ENCODE measurements around the gene EP400.

DNA sequence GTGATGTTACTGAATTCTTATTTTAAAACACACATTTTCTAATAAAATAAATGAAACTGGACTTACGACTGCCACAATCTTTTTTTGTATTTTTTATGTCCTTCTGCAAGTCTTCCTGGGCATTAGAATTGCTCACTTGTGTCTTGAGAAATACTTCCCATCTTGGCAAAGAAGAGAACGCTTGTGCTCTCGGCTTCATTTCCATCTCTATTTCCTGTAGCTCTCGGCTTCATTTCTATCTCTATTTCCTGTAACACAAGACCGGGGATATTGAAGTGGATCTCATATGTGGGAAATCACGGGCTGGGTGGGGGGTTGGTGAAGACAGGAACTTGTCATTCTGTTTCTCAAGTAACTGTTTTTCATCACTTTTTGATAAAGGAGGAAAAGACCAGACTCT is 77.9 kb downstream of the EP400 start:
- no peak for TF ChIP-seq U2AF1 (optimal IDR thresholded peaks at IDR 0.05; ENCODE audit: low read depth, low read length)
- TF ChIP-seq CTCF (IDR thresholded peaks at IDR 0.05 in 2 of 3, conservative IDR thresholded peaks at IDR 0.05 in 1 of 3; ENCODE audit: insufficient read depth in 2 of 3, low read depth in 1 of 3, low read length in 3 of 3) = no peak
- TF ChIP-seq, protein P1, sequence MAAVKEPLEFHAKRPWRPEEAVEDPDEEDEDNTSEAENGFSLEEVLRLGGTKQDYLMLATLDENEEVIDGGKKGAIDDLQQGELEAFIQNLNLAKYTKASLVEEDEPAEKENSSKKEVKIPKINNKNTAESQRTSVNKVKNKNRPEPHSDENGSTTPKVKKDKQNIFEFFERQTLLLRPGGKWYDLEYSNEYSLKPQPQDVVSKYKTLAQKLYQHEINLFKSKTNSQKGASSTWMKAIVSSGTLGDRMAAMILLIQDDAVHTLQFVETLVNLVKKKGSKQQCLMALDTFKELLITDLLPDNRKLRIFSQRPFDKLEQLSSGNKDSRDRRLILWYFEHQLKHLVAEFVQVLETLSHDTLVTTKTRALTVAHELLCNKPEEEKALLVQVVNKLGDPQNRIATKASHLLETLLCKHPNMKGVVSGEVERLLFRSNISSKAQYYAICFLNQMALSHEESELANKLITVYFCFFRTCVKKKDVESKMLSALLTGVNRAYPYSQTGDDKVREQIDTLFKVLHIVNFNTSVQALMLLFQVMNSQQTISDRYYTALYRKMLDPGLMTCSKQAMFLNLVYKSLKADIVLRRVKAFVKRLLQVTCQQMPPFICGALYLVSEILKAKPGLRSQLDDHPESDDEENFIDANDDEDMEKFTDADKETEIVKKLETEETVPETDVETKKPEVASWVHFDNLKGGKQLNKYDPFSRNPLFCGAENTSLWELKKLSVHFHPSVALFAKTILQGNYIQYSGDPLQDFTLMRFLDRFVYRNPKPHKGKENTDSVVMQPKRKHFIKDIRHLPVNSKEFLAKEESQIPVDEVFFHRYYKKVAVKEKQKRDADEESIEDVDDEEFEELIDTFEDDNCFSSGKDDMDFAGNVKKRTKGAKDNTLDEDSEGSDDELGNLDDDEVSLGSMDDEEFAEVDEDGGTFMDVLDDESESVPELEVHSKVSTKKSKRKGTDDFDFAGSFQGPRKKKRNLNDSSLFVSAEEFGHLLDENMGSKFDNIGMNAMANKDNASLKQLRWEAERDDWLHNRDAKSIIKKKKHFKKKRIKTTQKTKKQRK (IDR thresholded peaks at IDR 0.05; ENCODE audit: borderline replicate concordance, low read depth, low read length) = no peak
- no peak for TF ChIP-seq LARP7 (IDR thresholded peaks at IDR 0.05)
- no peak for TF ChIP-seq SMARCA5 (IDR thresholded peaks at IDR 0.05)
- no peak for TF ChIP-seq NONO (IDR thresholded peaks at IDR 0.05; ENCODE audit: low read depth in 2 of 2, low read length in 1 of 2)
- no peak for TF ChIP-seq TRIM24 (IDR thresholded peaks at IDR 0.05)
- TF ChIP-seq ELK1 (CRISPR knock-in tag; IDR thresholded peaks at IDR 0.05) = no peak
- no peak for TF ChIP-seq KLF6 (CRISPR knock-in tag; IDR thresholded peaks at IDR 0.05; ENCODE audit: borderline replicate concordance)
- TF ChIP-seq ZNF785 (CRISPR knock-in tag; IDR thresholded peaks at IDR 0.05) = no peak
- no peak for TF ChIP-seq ZBED1 (IDR thresholded peaks at IDR 0.05)
